GM12872 (cell line): ENCODE results near the gene RAP1GAP.

Experiments
- CTCF ChIP-seq: IDR thresholded peaks from 3 replicates; pipeline ENCODE4 v1.5.1; 2011; ENCODE audit warnings: low read depth, mild to moderate bottlenecking, low read length, moderate library complexity; ENCODE audit not compliant: insufficient read depth

Gene RAP1GAP

DNA sequence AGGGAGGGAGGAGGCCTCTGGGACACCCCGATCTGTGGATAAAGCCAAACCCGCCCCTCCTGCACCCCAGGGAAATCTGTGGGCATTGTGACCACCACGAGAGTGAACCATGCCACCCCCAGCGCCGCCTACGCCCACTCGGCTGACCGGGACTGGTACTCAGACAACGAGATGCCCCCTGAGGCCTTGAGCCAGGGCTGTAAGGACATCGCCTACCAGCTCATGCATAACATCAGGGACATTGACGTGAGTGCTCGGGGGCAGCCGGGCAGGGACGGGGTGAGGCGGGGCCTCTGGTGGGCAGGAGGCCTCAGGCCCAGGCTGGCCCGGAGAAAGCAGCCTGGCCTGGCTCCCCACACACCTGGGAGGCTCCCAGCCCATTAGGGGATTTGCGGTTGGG lies 105.2 kb downstream of the RAP1GAP start:
- no peak for TF ChIP-seq CTCF

- no peak for TF ChIP-seq CTCF
Measured at GRCh38 chr1:21562896-21563295, 106.3 kb downstream of the RAP1GAP start.

DNA sequence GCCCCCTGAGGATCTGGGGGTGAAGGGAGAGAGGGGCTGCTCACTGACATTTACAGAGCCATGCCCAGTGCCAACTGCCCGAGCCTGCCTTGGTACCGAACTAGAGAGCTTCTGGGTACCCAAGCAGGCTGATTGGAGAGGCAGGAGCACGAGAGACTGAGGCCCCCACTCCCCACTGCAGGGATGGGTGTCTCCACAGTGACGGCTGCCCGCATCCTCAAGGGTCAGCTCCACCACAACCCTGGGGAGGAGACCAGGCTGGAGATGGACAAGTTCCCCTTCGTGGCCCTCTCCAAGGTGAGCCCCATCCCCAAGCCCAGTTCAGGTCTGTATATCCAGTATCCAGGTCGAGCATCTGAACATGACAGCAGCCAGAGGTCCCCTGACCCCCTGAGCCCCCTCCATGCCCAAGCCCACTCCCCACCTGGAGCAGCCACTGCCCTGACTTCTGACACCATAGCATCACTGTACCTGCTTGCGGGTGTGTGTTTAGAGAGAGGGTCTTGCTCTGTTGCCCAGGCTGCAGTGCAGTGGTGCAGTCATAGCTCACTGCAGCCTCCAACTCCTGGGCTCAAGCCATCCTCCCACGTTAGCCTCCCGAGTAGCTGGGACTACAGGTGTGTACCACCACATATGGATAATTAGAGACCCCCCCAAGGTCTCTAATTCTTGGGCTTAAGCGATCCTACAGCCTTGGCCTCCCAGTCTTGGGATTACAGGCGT lies 108.1 kb downstream of the RAP1GAP start:
- TF ChIP-seq CTCF: no peak

DNA sequence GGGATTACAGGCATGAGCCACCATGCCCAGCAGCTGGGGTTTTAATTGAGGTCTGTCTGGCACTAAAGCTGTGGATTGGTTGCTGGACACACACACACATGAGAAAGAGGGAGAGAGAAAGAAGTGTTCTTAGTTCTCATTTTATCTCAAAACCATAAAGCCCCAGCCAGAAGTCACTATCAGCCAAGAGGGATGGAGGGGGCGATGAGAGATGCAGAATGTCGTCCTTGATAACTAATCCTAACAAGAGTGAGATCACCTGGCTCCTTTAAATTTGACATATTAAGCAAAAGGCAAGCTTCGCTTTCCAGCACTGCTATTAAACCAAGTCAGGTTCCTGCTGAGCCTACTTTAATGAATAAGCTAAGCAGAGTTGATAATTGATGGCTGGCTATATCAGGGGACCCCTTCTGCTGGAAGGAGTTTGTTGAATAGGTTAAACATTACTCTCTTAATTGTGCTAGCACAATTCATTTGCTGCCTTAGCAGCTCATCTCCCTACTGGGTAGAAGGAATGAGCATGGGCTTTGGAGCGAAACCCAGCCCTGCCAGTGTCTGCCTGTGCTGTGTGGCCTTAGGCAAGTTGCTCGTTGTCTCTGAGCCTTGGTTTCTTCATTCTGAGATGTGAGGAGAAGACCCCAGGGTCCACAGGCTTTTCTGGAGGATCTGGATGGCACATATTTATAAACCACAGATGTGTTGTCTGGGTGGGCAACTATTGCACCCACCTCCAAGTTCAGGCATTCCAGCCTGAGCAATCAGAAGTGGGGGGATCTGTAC lies 109.2 kb downstream of the RAP1GAP start:
- TF ChIP-seq CTCF: no peak

DNA sequence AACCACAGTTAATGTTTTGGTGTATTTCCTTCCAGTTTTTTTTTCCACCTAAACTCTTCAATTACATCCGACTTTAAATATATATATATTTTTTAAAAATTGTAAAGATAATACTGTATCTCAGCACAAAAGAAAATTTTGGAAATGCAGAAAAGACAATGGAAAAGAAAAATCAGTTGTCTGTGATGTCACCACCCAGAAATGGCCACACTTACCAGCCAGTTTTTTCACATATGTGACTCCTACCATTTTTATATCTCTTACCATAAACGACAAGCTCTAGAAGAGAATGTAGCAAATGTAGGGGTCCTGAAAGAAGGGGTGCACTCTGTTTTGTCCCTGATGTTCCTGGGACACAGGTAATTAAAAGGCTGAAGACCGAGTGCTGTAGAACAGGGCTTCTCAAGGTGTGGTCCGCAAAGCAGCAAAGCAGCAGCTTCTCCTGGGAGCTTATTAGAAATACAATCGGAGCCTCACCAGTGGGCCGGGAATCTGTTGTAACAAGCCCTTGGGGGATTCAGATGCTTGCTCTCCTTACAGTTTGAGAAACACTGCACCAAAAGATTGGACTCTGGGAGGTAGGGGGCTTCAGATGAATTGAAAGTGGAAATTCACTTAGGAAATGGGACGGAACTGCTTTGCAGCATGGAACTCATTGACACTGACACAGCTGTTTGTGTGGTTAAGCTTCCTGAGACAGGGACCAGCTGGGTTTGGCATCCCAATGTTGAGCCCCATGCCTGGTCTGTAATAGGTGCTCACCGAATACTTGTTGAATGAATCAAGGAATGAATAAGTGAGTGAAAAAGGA lies 115.8 kb downstream of the RAP1GAP start:
- TF ChIP-seq CTCF: no peak

DNA sequence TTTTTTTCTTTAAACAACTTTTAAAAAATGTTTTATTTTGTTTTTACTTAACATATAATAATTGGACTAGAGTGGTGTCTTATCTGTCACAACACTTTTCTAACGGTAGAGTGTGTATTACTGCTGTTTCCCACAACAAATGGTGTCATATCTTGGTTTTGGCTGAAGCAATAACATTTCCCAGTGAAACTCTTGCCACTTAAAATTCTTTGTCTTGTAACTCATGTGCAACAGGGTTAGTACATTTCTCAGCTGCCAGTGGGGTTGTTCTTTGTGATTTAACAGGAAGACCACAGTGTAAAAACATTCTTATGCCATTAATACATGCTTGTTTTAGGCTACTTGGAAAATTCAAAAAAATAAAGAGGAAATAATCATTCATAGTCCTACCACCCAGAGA lies 116.4 kb downstream of the RAP1GAP start:
- TF ChIP-seq CTCF: no peak

DNA sequence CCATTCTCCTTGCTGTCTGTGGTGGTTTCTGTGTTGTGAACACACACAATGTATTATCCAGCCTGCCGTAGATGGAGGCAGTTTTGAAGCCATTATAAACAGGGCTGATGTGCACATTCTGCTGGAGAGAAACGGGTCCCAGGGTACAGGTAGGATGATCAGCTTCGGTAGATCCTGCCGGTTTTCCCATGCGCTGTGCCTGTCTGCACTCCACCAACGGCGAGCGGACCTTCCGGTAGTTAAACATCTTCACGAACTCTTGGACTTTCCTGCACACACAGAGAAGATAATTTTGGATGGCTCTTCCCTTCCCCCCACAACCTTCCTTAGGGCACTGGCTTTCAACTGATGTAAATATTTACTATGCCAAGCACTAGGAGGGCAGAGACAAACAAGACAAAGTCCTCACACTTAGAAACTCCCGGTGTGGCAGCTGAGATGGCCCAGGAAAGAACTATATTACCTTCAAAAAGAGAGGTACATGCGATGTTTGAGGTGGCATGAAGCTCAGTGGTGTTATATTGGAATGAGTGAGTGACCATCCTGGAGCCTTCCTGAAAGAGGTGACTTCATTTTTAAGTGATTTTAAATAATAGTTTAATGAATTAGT lies 118.2 kb downstream of the RAP1GAP start:
- TF ChIP-seq CTCF: no peak
